NCI-H82 treated with DMSO at 0.1 percent for 48 hours (cell line): ENCODE results near the gene CHML.

Experiments
- DNase-seq: peaks from one replicate; lab custom pipeline; 2025; ENCODE audit not compliant: unreplicated experiment; lab: John Stamatoyannopoulos, UW

CHML gene

DNA sequence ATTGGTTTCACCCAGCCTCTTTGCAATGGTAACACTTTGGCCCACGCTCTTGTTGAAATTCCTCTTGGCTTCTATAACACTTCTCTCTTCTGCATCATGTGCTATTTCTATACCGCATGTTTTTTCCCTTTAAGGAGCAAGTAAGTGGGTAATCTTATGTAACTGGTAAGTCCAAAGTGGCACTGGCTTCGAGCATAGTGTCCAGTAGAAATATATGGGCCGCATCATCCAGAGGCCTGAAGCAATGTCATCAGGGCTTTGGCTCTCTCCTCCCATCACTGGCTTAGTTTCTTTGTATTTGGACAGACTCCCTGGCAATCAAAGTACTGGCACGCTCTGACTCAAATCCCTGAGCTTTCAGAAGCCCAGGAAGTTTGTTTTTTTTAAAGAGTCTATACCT is 17.5 kb downstream of the CHML start:
- DNase-seq: no peak

DNA sequence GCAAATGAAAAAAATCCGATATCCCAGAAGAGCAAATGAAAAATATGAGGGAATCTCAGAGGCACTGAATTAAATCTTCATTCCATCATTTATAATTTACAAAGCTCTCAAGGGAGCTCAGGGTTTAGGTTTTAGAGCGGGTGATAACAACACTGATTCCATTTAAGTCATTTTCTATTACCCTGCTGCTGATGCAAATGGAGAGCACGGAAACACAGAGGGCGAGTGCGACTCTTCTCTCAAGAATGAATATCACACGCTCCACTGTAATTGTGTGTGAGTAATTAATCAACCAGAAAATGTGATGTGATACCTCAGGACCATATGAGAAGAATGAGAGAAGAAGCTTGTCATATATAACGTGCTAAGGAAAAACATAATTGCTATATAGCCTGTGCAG is 22.7 kb downstream of the CHML start:
- DNase-seq: no peak

DNA sequence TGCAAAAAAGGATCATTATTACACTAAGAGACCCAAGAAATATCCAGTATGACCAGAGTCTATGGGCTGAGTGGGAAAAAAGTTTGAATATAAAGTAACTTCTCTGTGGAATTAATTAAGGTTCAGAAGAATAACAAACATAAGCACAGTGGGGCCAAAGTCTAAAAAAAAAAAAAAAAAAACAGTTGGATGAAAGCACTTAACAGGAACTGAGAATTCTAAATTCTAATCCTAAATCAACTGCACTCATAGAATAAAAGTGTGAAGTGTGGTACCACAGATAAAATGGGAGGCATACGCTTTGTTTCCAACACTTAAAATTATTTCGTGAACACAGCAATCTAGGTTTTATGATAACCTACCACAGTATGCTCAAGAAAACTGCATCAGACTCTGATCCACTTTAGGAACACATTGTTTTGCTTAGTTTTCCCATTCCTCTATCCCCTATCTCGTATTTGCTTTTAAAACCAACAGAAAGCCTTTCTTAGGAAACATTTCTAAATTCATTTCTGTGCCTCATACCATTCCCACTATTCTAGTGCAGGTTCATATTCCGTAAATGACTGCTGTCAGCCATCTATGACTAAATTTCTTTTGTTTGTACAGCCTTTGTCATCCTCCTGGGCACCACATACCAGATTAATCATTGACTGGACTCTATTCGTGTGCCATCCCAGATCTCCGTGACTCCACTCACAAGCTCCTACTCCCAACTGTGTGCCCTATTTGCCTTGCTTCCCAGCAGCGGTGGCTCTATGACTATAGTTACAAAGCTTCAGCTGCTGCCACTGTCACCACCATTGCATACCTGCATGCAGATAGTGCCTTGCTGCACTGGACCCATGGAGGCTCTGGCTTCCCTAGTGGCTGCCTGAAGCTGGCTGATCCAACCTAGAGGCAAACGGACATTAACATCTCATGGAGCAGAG is 24.9 kb downstream of the CHML start:
- no peak for DNase-seq

DNA sequence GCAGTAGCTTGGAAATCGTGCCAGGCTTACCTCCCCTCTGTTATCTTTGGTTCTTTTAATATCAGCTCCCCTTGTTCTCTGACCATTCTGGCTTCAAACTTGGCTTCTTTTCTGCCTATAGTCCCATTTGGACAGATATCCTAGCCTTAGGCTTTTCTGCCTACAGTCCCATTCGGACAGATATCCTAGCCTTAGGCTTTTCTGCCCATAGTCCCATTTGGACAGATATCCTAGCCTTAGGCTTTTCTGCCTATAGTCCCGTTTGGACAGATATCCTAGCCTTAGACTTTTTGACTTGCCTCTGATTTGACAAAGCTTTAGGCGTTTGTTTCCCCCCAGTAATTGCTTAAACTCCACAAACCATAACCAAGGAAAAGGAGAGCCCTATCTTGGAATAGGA is 25.6 kb downstream of the CHML start:
- DNase-seq: no peak

DNA sequence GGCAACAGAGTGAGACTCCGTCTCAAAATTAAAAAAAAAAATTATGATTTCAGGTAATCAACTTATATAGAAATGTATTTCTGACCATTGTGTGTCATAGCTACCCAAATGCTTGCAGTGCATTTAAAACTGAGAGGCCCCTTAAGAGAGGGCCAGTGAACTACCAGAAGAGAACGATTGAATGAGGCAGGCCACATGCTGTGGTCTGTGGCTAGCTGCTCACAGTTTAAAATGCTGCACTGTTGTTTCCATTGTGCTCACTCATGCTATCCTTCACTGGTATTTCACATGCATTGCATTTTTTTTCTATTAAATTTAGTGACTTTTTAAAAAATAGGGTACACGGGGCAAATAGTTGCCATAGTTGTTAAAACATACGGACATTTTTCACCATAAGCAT is 26.0 kb downstream of the CHML start:
- no peak for DNase-seq

DNA sequence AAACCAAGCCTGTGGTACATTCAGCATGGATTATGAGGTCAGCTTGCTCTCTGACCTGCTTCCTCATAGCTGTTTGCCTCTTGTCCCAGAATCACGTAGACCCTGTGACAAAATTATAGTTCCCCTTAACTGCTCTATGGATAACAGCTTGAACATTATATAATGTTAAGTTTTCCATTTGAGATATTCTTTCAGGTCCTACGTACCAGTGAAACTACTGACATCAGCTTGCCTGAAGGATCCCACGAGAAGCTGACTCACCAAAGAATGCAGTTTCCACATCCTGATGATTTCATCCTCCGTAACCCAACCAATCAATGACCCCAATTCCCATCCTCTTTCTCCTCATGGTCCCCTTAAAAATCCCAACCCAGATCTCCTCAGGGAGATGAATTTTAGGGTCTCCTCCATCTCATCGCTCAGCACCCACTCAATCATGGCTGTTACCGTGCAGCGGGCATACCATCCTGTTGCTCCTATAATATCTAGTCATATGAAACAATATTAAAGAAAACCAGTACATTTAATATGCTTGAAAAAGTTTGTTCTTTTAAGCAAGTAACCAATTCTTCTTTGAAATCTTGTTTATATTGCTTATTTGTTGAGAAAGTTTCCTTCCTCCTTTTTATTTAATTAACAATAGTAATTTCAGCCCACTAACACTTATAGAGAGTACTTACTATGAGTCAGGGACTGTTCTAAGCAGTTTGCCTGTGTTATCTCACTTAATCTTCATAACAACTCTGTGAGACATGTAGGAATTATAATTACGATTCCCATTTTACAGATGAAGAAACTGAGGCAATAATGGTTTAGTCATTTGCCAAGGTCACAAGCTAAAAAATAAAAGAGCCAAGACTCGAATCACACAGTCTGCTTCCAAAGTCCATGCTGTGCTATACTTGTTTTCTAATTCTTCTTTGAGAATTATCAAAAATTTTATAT is 27.4 kb downstream of the CHML start:
- DNase-seq: no peak

DNA sequence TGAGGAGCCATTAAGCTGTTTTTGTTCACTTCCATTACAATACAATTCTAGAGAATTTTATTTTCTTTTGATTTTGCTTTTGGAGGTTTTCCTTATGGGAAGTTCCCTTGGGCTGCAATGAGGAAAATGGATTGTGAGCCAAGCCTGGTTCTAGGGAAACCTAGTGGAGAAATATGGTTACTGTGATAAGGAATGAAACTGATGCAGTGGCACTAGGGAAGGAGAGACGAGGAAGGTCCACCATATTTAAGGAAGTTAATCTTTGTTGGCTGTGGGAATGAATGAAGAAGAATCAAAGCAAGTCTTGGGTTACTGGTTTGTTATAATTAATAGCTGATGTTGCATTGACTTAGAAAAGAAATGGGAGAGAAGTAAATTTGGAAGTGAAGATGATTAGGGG is 28.4 kb downstream of the CHML start:
- DNase-seq: no peak

DNA sequence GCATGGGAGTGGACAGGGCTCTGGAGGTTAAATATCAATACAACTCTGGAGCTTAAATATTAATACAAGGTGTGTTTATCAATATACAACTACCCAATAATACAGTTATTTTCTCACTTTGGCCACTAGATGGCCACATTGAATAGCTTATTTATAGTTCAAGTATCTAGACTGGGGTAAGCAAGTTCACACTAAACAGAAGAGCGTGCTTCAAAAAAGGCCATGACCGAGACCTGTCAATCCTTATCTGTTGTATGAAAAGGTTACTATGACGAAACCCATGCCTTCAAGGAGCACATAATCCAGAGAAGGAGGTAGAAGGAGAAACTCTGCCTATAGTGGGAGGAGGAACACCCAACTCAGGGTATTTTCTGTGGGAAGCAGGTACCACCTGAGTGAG is 29.1 kb downstream of the CHML start:
- peak; percentile 60 for DNase-seq

DNA sequence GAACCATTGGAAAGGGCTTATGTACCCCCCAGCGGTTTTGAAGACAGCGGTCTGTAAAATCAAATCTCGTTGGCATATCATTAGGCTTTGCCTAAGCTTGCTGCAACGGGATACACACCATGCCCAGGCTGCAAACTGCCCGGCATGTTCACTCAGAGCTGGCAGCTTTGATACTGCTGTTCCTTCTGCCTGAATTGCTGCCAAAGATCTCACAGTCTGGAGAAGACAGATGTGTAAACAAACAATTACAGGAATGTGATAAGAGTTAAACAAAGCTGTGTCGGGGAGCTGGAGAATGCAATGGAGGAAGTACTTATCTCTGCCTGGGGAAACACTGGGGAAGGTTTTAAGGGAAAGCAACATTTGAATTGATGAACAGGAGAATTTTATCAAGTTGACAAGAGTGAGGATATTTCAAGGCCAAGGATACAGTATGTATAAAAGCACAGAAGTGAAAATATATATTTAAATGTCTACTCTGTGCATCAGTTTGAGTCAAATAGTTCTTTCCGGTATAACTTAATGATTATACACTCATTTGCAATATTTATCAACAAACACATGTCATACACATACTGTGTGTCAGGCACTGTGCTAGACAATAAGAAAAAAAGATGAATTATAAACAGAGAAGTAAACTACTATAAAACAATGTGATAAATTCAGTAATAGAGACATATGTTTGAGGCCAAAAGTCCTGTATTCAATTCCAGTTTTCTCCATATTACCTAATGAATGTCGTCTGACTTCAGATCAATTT is 29.9 kb downstream of the CHML start:
- DNase-seq: no peak

DNA sequence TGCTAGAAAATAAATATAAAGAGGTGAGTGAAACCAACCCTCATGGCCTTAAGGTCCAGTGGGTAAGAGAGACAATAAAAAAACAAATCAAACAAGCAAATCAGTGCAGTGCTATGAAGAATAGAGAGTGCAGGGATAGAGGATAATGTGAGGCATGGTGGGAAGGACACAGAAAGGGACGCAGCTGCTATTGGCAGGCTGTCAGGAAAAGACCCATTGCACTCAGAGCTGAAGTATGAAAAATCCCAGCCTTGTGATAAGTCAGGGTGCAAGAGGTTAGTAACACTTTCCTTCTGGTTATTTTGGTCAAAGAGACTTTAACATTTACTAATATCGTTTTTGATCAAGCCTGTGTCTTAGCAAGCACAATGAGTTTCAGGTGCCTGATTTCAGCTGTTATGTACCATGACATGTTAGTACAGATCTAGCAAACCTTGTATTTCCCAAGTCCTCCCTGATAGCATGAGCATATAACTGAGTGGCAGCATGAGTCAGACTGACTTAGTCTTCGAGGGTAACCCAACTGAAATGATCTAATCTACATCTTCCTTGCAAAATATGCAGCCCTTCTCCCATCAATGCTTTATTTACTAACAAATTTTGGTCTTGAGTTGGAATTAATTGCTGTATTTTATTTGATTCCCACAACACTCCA is 31.7 kb downstream of the CHML start:
- no peak for DNase-seq

DNA sequence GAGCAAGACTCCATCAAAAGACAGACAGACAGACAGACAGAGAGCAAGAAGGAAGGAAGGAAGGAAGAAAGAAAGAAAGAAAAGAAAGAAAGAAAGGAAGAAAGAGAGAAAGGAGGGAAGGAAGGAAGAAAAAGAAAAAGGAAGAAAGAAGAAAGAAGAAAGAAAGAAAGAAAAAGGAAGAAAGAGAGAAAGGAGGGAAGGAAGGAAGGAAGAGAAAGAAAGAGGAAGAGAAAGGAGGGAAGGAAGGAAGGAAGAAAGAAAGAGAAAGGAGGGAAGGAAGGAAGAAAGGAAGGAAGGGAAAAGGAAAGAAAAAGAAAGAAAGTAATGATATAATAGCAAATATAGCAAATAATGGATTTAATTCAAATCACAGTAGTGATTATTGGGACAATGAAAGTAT is 32.7 kb downstream of the CHML start:
- no peak for DNase-seq

DNA sequence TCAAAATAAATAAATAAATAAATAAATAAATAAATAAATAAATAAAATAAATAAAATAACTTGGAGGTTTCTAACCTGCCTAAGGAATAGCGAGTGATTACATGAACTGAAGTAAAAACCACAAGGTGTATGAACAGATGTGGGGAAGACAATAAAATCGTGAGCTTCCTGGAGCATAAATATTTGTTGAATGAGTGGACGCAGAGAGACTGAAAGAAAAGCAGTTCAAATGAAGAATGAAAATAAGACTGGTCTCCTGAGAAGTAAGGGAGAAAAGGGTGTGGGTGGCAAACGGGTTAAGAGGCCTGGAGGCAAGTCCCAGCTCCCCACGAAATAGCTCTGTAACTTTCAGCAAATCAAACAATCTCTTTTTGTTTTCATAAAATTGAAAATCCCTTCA is 33.6 kb downstream of the CHML start:
- no peak for DNase-seq

DNA sequence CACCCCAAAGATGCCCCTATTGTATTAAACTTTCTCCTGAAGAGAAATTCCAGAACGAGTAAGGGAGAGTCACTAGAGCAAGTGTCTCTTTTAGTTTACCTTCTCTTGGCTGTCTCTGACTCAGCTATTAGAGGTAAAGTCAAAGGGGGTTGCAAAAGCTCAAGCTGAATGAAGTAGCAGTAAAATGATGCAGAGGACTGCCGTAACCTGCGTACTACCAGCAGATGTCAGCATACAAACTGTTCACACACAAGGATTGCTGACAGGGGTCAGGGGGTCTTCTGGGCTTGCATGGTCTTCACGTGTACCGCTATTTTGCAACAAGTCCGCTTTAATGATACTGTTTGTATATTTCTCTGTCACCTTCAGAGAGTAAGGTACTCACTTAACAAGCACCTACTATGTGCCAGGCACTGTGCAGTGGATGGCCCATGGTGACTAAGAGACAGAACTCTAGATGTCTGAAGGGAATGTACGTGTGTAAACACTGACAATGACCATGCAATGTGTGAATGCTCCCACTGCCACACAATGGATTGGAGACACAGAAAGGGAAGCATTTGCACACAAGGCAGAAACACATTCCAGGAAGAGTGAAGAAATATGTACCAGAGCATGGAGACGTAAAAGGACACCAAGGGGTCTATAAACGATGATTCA is 34.9 kb downstream of the CHML start:
- no peak for DNase-seq

DNA sequence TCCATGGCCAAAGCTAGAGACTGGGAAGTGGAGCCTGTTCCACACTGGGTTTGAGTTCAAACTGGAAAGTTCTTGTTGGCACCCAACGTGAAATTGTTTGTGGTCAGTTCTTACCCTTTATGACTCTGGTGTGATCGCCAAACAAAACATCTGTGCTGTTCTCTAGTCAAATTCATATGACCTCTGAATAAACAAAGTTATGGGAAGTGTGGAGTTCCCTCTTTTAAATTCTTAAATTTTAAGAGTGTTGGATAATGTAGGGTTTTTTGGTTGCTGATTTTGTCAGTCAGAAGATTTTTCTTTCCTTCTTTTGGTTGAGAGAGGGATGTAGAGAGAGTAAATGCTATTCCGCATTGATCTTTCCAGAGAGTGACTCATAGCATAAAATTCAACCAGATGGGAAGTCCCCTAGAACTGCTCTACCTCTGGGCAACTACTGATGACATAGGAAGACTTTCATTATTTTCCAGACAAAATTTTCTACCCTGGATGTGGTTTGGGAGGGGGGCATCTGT is 36.4 kb downstream of the CHML start:
- no peak for DNase-seq

DNA sequence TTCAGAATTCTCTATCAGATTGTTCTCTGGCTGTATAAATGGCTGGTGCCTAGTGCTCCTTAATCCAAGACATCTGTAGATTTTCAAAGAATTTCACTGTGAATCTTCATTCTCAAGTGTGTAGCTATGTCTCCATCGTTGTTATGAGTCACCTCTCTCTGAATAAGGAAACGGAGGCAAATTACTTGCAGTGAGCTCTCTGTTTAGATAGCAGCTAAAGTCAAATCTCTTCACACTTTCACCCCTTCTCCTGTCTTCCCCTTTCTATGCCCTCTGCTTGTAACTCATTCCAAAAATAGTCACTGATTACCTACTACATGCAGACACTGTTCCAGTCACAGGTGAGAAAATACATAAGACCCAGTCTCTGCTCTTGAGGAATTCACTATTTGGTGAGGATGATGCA is 39.7 kb downstream of the CHML start:
- DNase-seq: no peak

DNA sequence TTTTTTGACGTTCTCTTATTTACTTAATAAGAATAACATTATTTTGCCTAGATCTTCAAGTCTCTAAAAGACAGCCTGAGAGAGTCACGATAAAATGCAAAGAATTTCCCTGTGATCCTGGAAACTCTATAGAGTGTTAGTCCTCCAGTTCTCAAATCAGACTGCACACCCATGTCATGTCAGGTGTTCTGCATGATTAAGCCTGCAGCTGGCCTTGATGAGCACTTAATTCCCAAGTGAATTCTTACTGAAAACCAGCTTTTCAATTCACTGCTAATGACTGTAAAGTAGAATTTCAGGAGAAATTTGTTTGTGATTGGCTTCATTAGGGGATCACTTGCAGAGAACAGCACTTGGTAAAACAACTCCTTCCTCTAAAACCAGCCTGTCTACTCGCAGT is 41.9 kb downstream of the CHML start:
- no peak for DNase-seq

DNA sequence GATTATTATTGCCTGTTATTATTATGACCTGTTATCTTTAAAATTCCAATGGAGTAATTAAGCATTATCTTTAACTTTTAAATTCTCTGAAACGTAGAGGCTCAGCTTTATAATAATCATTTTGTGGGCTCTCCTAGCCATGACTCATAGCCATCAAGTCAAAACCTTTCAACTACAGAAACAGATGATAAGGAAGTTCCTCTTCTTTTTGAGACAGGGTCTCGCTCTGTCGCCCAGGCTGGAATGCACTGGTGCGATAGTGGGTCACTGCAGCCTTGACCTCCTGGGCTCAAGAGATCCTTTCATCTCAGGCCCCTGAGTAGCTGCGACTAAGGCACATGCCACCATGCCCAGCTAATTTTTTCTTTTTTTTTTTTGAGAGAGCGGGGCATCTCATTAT is 43.5 kb downstream of the CHML start:
- no peak for DNase-seq

DNA sequence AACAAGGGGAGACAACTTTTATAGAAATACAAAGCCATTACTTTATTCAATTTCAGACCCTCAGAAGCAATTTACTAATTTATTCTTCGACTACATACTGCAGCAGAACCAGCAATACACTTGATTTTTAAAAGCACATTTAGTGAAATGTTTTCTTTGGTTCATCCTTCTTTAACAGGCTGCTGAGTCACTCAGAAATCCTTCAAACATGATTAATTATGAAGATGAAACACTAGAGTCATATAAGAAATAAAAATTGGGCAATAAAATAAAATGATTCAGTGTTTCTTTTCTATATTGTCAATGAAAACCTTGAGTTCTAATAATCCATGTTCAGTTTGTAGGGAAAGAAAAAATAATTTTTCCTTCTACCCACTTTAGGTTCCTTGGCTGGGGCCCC is 47.0 kb downstream of the CHML start:
- no peak for DNase-seq

DNA sequence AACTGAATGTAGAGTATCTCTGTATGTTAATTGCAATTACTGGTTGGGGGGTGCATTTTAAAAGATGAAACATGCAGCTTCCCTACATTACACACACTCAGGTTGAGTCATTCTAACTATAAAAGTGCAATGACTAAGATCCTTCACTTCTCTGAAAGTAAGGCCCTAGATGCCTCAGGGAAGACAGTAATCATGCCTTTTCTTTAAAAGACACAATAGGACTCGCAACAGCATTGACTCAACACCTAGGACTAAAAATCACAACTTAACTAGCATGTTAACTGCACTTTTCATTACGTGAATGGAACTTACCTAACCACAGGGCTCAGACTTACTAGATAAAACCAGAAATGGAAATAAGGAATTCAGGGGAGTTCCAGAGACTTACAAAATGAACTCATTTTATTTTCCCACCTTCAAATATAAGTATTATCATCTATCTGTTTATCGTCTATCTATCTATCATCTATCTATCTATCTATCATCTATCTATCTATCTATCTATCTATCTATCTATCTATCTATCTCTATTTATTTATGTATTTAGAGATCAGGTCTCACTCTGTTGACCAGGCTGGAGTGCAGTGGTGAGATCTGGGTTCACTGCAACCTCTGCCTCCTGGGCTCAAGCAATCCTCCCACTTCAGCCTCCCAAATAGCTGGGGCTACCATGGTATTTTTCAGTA is 47.8 kb downstream of the CHML start:
- DNase-seq: no peak
